NCI-H2107 (cell line): Measurements from ENCODE around the gene PGBD1.
"Not testable (repeated sequence)": the region's sequence is repeated elsewhere in the genome, so short reads cannot be mapped to it uniquely, and the experiment has no call there.

Experiments used
- DNase-seq: peaks from one replicate; lab custom pipeline; 2025; lab: John Stamatoyannopoulos, UW

PGBD1 gene

GRCh38 chr6:28274888-28275287 lies 6.5 kb upstream of the PGBD1 start:
- DNase-seq: no peak

GRCh38 chr6:28277746-28278145 lies 3.6 kb upstream of the PGBD1 start:
- DNase-seq: no peak

GRCh38 chr6:28280595-28281287 lies 631 bp upstream of the PGBD1 start:
- DNase-seq: no peak

- DNase-seq: no peak
Measured at GRCh38 chr6:28282926-28283325, 1.6 kb downstream of the PGBD1 start.

GRCh38 chr6:28291573-28291972 lies 10.2 kb downstream of the PGBD1 start:
- DNase-seq: no peak

GRCh38 chr6:28295326-28295725 lies 14.0 kb downstream of the PGBD1 start:
- no peak for DNase-seq

GRCh38 chr6:28296520-28297060 lies 15.2 kb downstream of the PGBD1 start:
- DNase-seq: no peak

GRCh38 chr6:28303570-28303969 lies 22.2 kb downstream of the PGBD1 start:
- DNase-seq: no peak

- not testable (repeated sequence) for DNase-seq
Measured at GRCh38 chr6:28306363-28306762, 25.0 kb downstream of the PGBD1 start.

- no peak for DNase-seq
Measured at GRCh38 chr6:28311139-28311823, 29.9 kb downstream of the PGBD1 start.

GRCh38 chr6:28312939-28313338 lies 31.6 kb downstream of the PGBD1 start:
- no peak for DNase-seq

GRCh38 chr6:28315628-28316027 lies 34.3 kb downstream of the PGBD1 start:
- no peak for DNase-seq

- not testable (repeated sequence) for DNase-seq
Measured at GRCh38 chr6:28317866-28318265, 36.5 kb downstream of the PGBD1 start.

GRCh38 chr6:28322661-28323060 lies 41.3 kb downstream of the PGBD1 start:
- DNase-seq: no peak

GRCh38 chr6:28323813-28324424 lies 42.5 kb downstream of the PGBD1 start:
- DNase-seq: no peak

GRCh38 chr6:28326371-28326948 lies 45.1 kb downstream of the PGBD1 start:
- DNase-seq: no peak

- no peak for DNase-seq
Measured at GRCh38 chr6:28330041-28330440, 48.7 kb downstream of the PGBD1 start.

- DNase-seq: no peak
Measured at GRCh38 chr6:28333047-28333446, 51.7 kb downstream of the PGBD1 start.

GRCh38 chr6:28333599-28334018 lies 52.2 kb downstream of the PGBD1 start:
- no peak for DNase-seq

GRCh38 chr6:28334286-28335039 lies 53.1 kb downstream of the PGBD1 start:
- no peak for DNase-seq

- no peak for DNase-seq
Measured at GRCh38 chr6:28335040-28335563, 53.7 kb downstream of the PGBD1 start.
